Upper lobe of left lung (tissue), 4 donors: ENCODE data around the gene ODF2L.

Source experiments
- CTCF ChIP-seq, 6 experiments: fragments of 450-650 bp in 4 of 6; fragments of 200-600 bp in 2 of 6; sonication (generic) in 2 of 6; IDR thresholded peaks; one replicate each; pipeline ENCODE4 v1.5.1; 2016 to 2019; ENCODE audit warnings: antibody characterized with exemption in 6 of 6
- POLR2AphosphoS5 ChIP-seq, 2 donors: sonication (generic); formaldehyde crosslinking; IDR thresholded peaks; one replicate each; pipeline ENCODE4 v1.5.1; 2017; ENCODE audit warnings: antibody characterized with exemption in 2 of 2

- TF ChIP-seq CTCF (IDR thresholded peaks at IDR 0.05) (no peak), POLR2AphosphoS5 (IDR thresholded peaks at IDR 0.05) (no peak)
Observed at GRCh38 chr1:86387916-86388627, 8.1 kb downstream of the ODF2L start.
